Loucy (cell line): Measurements from ENCODE around the gene SLC34A3.

Source experiments
- CTCF ChIP-seq: fragments of 200-600 bp; sonication (generic); conservative IDR thresholded peaks from 2 replicates; pipeline ENCODE4 v1.5.1; 2014; ENCODE audit warnings: mild to moderate bottlenecking, antibody characterized with exemption, low read length
- EZH2phosphoT487 ChIP-seq: fragments of 200-600 bp; IDR thresholded peaks from 2 replicates; pipeline ENCODE4 v1.6.1; 2018; ENCODE audit warnings: antibody characterized with exemption, mild to moderate bottlenecking, moderate library complexity, borderline replicate concordance

GRCh38 chr9:137273611-137274320, 43.1 kb downstream of the SLC34A3 start:
- TF ChIP-seq CTCF (no peak), EZH2phosphoT487 (no peak)
